NOMO-1 treated with DMSO at 0.1 percent for 48 hours (cell line): Measurements from ENCODE around the gene VWA5B1.
"Not testable (repeated sequence)": the region's sequence is repeated elsewhere in the genome, so short reads cannot be mapped to it uniquely, and the experiment has no call there.

Source experiments
- DNase-seq: peaks from one replicate; lab custom pipeline; 2025; ENCODE audit not compliant: unreplicated experiment; lab: John Stamatoyannopoulos, UW

Gene VWA5B1

GRCh38 chr1:20290624-20291597, at the start of gene VWA5B1:
VWA5B1 (plus strand) TSS chr1:20290875; CDS start chr1:20310602, 19,727 bp downstream.
- DNase-seq = no peak

- no peak for DNase-seq
Measured at GRCh38 chr1:20242890-20243479, 47.7 kb upstream of the VWA5B1 start.

- DNase-seq = no peak
Measured at GRCh38 chr1:20248971-20249612, 41.6 kb upstream of the VWA5B1 start.

GRCh38 chr1:20250340-20250989, 40.2 kb upstream of the VWA5B1 start:
- DNase-seq = no peak

GRCh38 chr1:20252587-20252986, 38.1 kb upstream of the VWA5B1 start:
- no peak for DNase-seq

GRCh38 chr1:20255666-20256065, 35.0 kb upstream of the VWA5B1 start:
- DNase-seq = peak; percentile 83

- no peak for DNase-seq
Measured at GRCh38 chr1:20259646-20260045, 31.0 kb upstream of the VWA5B1 start.

- DNase-seq = no peak
Measured at GRCh38 chr1:20261095-20261494, 29.6 kb upstream of the VWA5B1 start.

GRCh38 chr1:20262810-20263534, 27.7 kb upstream of the VWA5B1 start:
- DNase-seq = no peak

- no peak for DNase-seq
Measured at GRCh38 chr1:20265250-20265649, 25.4 kb upstream of the VWA5B1 start.

- DNase-seq = no peak
Measured at GRCh38 chr1:20266141-20266540, 24.5 kb upstream of the VWA5B1 start.

- DNase-seq = no peak
Measured at GRCh38 chr1:20266642-20267041, 24.0 kb upstream of the VWA5B1 start.

GRCh38 chr1:20271498-20272400, 18.9 kb upstream of the VWA5B1 start:
- DNase-seq = no peak

GRCh38 chr1:20273716-20274115, 17.0 kb upstream of the VWA5B1 start:
- DNase-seq = not testable (repeated sequence)

GRCh38 chr1:20275319-20275925, 15.3 kb upstream of the VWA5B1 start:
- no peak for DNase-seq

GRCh38 chr1:20276485-20277159, 14.1 kb upstream of the VWA5B1 start:
- no peak for DNase-seq

GRCh38 chr1:20278692-20279130, 12.0 kb upstream of the VWA5B1 start:
- peak; percentile 24 for DNase-seq

- DNase-seq = no peak
Measured at GRCh38 chr1:20279509-20279908, 11.2 kb upstream of the VWA5B1 start.

GRCh38 chr1:20280341-20280740, 10.3 kb upstream of the VWA5B1 start:
- DNase-seq = no peak
